NCI-H748 treated with DMSO at 0.1 percent for 48 hours (cell line): ENCODE data around the gene SMCR8.
A peak's percentile ranks its signal among the peaks of the same experiment; 100 is the strongest.
"Not testable (repeated sequence)": the region's sequence is repeated elsewhere in the genome, so short reads cannot be mapped to it uniquely, and the experiment has no call there.

Source experiments
- DNase-seq: peaks from one replicate; lab custom pipeline; 2025; lab: John Stamatoyannopoulos, UW

The SMCR8 gene

GRCh38 chr17:18360518-18360917 is 45.4 kb downstream of the SMCR8 start:
- DNase-seq, result no peak

GRCh38 chr17:18361837-18362697 is 47.0 kb downstream of the SMCR8 start:
- no peak for DNase-seq

- DNase-seq, result no peak
Measured at GRCh38 chr17:18362698-18363100, 47.6 kb downstream of the SMCR8 start.

GRCh38 chr17:18363101-18364049 is 48.3 kb downstream of the SMCR8 start, which contains the start of gene SHMT1:
SHMT1 (minus strand) TSS chr17:18363550; CDS start chr17:18355981, 7,569 bp downstream.
- DNase-seq, result peak; percentile 91

- DNase-seq, result no peak
Measured at GRCh38 chr17:18364166-18364565, 49.1 kb downstream of the SMCR8 start.

GRCh38 chr17:18368946-18369345 is 53.9 kb downstream of the SMCR8 start:
- DNase-seq, result no peak

- DNase-seq, result no peak
Measured at GRCh38 chr17:18370761-18371160, 55.7 kb downstream of the SMCR8 start.

- no peak for DNase-seq
Measured at GRCh38 chr17:18371455-18371854, 56.4 kb downstream of the SMCR8 start.

- not testable (repeated sequence) for DNase-seq
Measured at GRCh38 chr17:18373181-18373580, 58.1 kb downstream of the SMCR8 start.

- DNase-seq, result no peak
Measured at GRCh38 chr17:18374216-18374615, 59.1 kb downstream of the SMCR8 start.
